ENCODE measurements around the gene ACSL5. TPM values are rescaled to one million over a fixed set of nuclear protein-coding genes. Genes with fewer than 3 reads are reported as not detected.

The ACSL5 gene
- total and polyA plus RNA-seq, 2 of the 4 experiments (the other 2 are of a cell fraction) = 0.87 to 1.3 TPM

DNA sequence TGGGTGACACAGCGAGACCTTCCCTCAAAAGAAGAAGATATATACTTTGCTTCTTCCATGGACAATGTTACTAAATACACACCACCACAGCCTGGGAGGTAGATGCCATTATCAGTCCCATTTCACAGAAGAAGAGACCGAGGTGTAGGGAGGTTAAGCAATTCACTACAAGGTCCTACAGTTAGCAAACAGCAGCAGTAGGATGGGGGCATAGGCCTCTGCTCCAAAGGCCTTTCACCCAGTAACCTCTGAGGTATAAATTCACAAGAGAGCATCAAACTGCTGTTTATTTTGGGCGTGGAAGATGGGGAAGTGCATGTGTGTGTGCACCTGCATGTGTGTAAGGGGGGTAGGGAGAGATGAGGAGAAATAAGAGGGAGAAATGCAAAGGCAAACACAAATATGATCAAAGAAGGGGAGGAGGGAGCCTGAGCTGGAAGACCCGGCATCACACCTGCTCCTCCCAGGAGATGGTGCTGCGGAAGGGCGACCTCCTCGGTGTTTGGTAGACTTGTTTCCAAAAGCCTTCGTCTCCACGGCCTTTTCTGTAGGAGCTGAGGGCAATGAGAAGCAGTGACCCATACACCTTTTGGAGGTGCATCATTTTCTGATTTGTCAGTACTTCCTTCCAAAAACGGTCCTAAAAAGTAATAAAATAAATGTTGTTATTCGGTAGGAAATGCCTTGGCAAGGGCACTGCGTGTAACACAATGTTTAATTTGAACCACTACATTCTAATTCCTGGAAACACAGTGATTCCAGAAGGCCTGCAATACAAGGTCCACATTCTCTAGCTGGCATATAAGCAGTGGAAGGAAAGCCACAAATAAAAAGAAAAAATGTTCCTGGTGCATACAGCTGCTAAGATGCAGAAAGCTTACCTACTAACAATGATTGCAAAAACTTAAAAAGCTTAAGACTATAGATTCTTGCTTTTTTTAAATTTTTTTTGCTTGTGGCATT is 25.9 kb upstream of the ACSL5 start (continued):
- TF ChIP-seq FOS (IDR thresholded peaks at IDR 0.05; ENCODE audit: low read depth, low read length) = no peak

DNA sequence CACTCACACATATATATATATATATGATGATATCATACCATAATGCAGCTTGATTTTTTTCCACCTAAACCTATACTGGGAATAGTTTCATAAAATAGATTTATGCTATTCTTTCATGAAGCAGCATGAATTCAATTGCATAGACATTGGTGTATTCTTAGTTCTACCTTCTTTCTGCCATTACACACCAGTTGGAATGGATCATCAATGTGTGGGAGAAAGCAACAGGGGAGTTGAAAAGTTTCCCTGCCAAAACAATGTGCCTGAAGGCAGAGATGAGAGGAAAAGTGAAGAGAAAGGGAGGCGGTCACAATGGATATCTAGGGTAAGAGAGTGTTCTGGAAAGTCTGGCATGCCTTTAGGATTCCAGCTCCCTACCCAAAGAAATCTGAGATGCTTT is 25.2 kb upstream of the ACSL5 start:
- in situ Hi-C loops (cut with MboI; ENCODE audit: low sequenced_read_pairs) = no loop called here
- H3K4me2 ChIP-seq (ENCODE audit: low read depth, low read length) = no peak overlapping the region
- no peak overlapping the region for H4K8ac ChIP-seq (ENCODE audit: low read depth in 2 of 2, low read length in 2 of 2)
- no peak overlapping the region for H3K9ac ChIP-seq (ENCODE audit: low read depth, low read length)
- no peak overlapping the region for H3K4me3 ChIP-seq (ENCODE audit: insufficient read depth, low read depth, low read length)
- no peak overlapping the region for H2AK9ac ChIP-seq (replicated peaks; ENCODE audit: low read depth, low read length, poor library complexity)
- ATAC-seq (ENCODE audit: low read depth) (no peak), DNase-seq (no peak)
- no peaks in the 10 kb centered on the region for H3K9me3 ChIP-seq (ENCODE audit: control insufficient read depth, insufficient read depth, low read length)
- H3K18ac ChIP-seq (ENCODE audit: low read depth, low read length) = no peak overlapping the region
- H2BK15ac ChIP-seq (ENCODE audit: low read depth, low read length) = no peak overlapping the region
- H4K91ac ChIP-seq (ENCODE audit: insufficient read depth, low read depth, low read length) = no peak overlapping the region
- no peak overlapping the region for H3K23ac ChIP-seq (ENCODE audit: low read depth, low read length)
- WGBS, 2 experiments (ENCODE audit: extremely low coverage in 2 of 2, insufficient read length in 1 of 2) = no CpG with 5 or more reads among the region's 1 CpG
- no peak overlapping the region for H2BK20ac ChIP-seq (ENCODE audit: low read depth, low read length)
- no TSS peak for BruUV-seq (replicated peaks)
- H3K27me3 ChIP-seq (ENCODE audit: control insufficient read depth, insufficient read depth, low read length) = no peaks in the 10 kb centered on the region
- no peak overlapping the region for H4K5ac ChIP-seq (ENCODE audit: low read depth, low read length)
- intact Hi-C loops (cut with micrococcal nuclease) = no loop called here
- POLR2A ChIA-PET (ENCODE audit: unreplicated experiment) = no interaction called here
- CTCF ChIA-PET = interaction anchor here (0.6 kb wide), 1 partner anchor 434 kb away, joined by 3 read pairs; no protein-coding TSS in a partner anchor
- H3K4ac ChIP-seq (ENCODE audit: low read depth, low read length) = no peak overlapping the region
- dilution Hi-C loops (cut with HindIII; ENCODE audit: low sequenced_read_pairs, unreplicated experiment) = no loop called here
- H3K79me1 ChIP-seq (ENCODE audit: low read depth in 1 of 2, low read length in 2 of 2) = no peaks in the 10 kb centered on the region
- no peak overlapping the region for H2AFZ ChIP-seq (replicated peaks; ENCODE audit: low read length, poor library complexity)
- no peak overlapping the region for H3K27ac ChIP-seq (ENCODE audit: insufficient read depth, low read length)
- H2AK5ac ChIP-seq (ENCODE audit: low read depth, low read length) = no peak overlapping the region
- no peaks in the 10 kb centered on the region for H3K36me3 ChIP-seq (ENCODE audit: control insufficient read depth, insufficient read depth, low read length)
- no peak overlapping the region for H2BK120ac ChIP-seq (ENCODE audit: low read depth, low read length)
- H4K20me1 ChIP-seq (ENCODE audit: insufficient read depth, low read length) = no peaks in the 10 kb centered on the region
- H2BK5ac ChIP-seq (ENCODE audit: low read depth, low read length, poor library complexity, severe bottlenecking) = no peak overlapping the region
- H3K14ac ChIP-seq (replicated peaks; ENCODE audit: low read depth, low read length) = no peak overlapping the region
- no peaks in the 10 kb centered on the region for H3K4me1 ChIP-seq (ENCODE audit: control insufficient read depth, insufficient read depth, low read length)
- H3K9me1 ChIP-seq (ENCODE audit: insufficient read depth, low read length) = no peaks in the 10 kb centered on the region
- H3K56ac ChIP-seq (ENCODE audit: extremely low read depth, insufficient read depth, low read length) = no peak overlapping the region
- no peak for TF ChIP-seq RFX5 (IDR thresholded peaks at IDR 0.05; ENCODE audit: low read depth, low read length)
- TF ChIP-seq RAD21 (IDR thresholded peaks at IDR 0.05; ENCODE audit: low read length) = no peak
- no peak for TF ChIP-seq RCOR1 (IDR thresholded peaks at IDR 0.05; ENCODE audit: insufficient replicate concordance, low read length)
- no peak for TF ChIP-seq SMC3 (IDR thresholded peaks at IDR 0.05; ENCODE audit: low read depth, low read length)
- no peak for TF ChIP-seq NFE2L2 (IDR thresholded peaks at IDR 0.05; ENCODE audit: low read depth, low read length)
- TF ChIP-seq CEBPB (IDR thresholded peaks at IDR 0.05; ENCODE audit: low read depth, low read length) = no peak
- TF ChIP-seq POLR2A (IDR thresholded peaks at IDR 0.05; ENCODE audit: low read depth, low read length) = no peak

Data from IMR-90 (cell line).